H1 (cell line): Measurements from ENCODE around the gene ANKRD2. TPM values are rescaled to one million over a fixed set of nuclear protein-coding genes. Genes with fewer than 3 reads are reported as not detected.
"Not testable (repeated sequence)": the region's sequence is repeated elsewhere in the genome, so short reads cannot be mapped to it uniquely, and the experiment has no call there.

Experiments used
- CTCF ChIA-PET: fragments of 300-600 bp; sonication (Branson Sonifier 250); formaldehyde crosslinking; loops from one replicate; lab custom pipeline; 2021; ENCODE audit not compliant: partially characterized antibody; lab: Charles Lee
- POLR2A ChIA-PET: fragments of 300-600 bp; sonication (Branson Sonifier 250); formaldehyde crosslinking; loops from one replicate; lab custom pipeline; 2021; ENCODE audit warnings: inconsistent platforms; ENCODE audit not compliant: partially characterized antibody; lab: Charles Lee
- DNase-seq, 2 experiments: peaks; one replicate each; pipeline versions ENCODE4 v3.0.0 to v3.0.0-alpha.2; 2010 to 2022; ENCODE audit warnings: low spot score in 2 of 2, low read depth in 1 of 2, mixed read lengths in 1 of 2
- FAIRE-seq: peaks from 2 replicates; lab custom pipeline; 2011; peaks lifted over from hg19 to GRCh38; lab: Jason Lieb, UNC
- H2AFZ ChIP-seq: 2 replicates; pipeline ENCODE4 v1.8.1; 2012; ENCODE audit warnings: low read length, inconsistent platforms
- H2AK5ac ChIP-seq: 2 replicates; pipeline ENCODE4 v1.6.1; 2013; ENCODE audit warnings: low read depth, low read length
- H2BK120ac ChIP-seq: replicated peaks from 2 replicates; pipeline ENCODE3; 2013; ENCODE audit warnings: low read depth, low read length, inconsistent platforms
- H2BK12ac ChIP-seq: 2 replicates; pipeline ENCODE4 v1.6.1; 2013; ENCODE audit warnings: low read depth, low read length
- H2BK15ac ChIP-seq: 2 replicates; pipeline ENCODE4 v1.6.1; 2013; ENCODE audit warnings: low read length
- H2BK20ac ChIP-seq: 2 replicates; pipeline ENCODE4 v1.6.1; 2013; ENCODE audit warnings: low read length
- H2BK5ac ChIP-seq: 2 replicates; pipeline ENCODE4 v1.6.1; 2013; ENCODE audit warnings: low read depth, low read length
- H3K14ac ChIP-seq: 2 replicates; pipeline ENCODE4 v1.6.1; 2013; ENCODE audit warnings: inconsistent platforms; ENCODE audit not compliant: insufficient read length
- H3K18ac ChIP-seq: 2 replicates; pipeline ENCODE4 v1.6.1; 2013; ENCODE audit warnings: low read length; ENCODE audit errors: extremely low read depth
- H3K23ac ChIP-seq: 2 replicates; pipeline ENCODE4 v1.6.1; 2013; ENCODE audit warnings: inconsistent platforms; ENCODE audit not compliant: insufficient read length
- H3K23me2 ChIP-seq: 2 replicates; pipeline ENCODE4 v1.6.1; 2013; ENCODE audit warnings: low read depth, low read length
- H3K27ac ChIP-seq: 2 replicates; pipeline ENCODE4 v1.6.1; 2011; ENCODE audit warnings: low read depth, low read length, inconsistent platforms
- H3K27me3 ChIP-seq, 4 experiments: replicated peaks in 1 of 4; 1 replicate in 1 of 4; 2 replicates in 3 of 4; pipeline versions ENCODE4 v1.6.1 to v1.8.1; 2011 to 2013; ENCODE audit warnings: low read length in 3 of 4, mild to moderate bottlenecking in 3 of 4, inconsistent platforms in 2 of 4, mixed read lengths in 2 of 4, moderate library complexity in 1 of 4; ENCODE audit not compliant: control insufficient read depth in 3 of 4, insufficient read depth in 3 of 4; ENCODE audit errors: extremely low read depth in 1 of 4
- H3K36me3 ChIP-seq, 4 experiments: 2 replicates each; pipeline versions ENCODE4 v1.6.1 to v1.8.1; 2011 to 2013; ENCODE audit warnings: mild to moderate bottlenecking in 4 of 4, low read length in 3 of 4, moderate library complexity in 2 of 4, control low read depth in 1 of 4, inconsistent platforms in 1 of 4; ENCODE audit not compliant: insufficient read depth in 4 of 4, control insufficient read depth in 2 of 4
- H3K4ac ChIP-seq: replicated peaks from 2 replicates; pipeline ENCODE3; 2013; ENCODE audit warnings: low read length, low read depth, mixed read lengths, inconsistent platforms; ENCODE audit not compliant: insufficient read length
- H3K4me1 ChIP-seq, 4 experiments: replicated peaks in 1 of 4; 1 replicate in 1 of 4; 2 replicates in 3 of 4; pipeline versions ENCODE4 v1.6.1 to v1.8.1; 2011 to 2013; ENCODE audit warnings: low read length in 3 of 4, inconsistent platforms in 2 of 4, mixed read lengths in 1 of 4; ENCODE audit not compliant: insufficient read depth in 4 of 4, control insufficient read depth in 3 of 4
- H3K4me2 ChIP-seq, 2 experiments: 2 replicates each; pipeline versions ENCODE4 v1.6.1 to v1.8.1; 2011 to 2013; ENCODE audit warnings: low read depth in 2 of 2, low read length in 2 of 2, control low read depth in 1 of 2, inconsistent platforms in 1 of 2, mild to moderate bottlenecking in 1 of 2; ENCODE audit not compliant: insufficient read depth in 1 of 2
- H3K4me3 ChIP-seq, 4 experiments: fragments of 200-600, 300-600 bp in 1 of 4; sonication (generic), shearing (Covaris generic), sonication (Bioruptor Twin) in 1 of 4; 2 replicates each; pipeline versions ENCODE4 v1.5.1 to v1.8.1; 2011 to 2016; ENCODE audit warnings: low read length in 4 of 4, low read depth in 3 of 4, control low read depth in 2 of 4, inconsistent platforms in 2 of 4, mild to moderate bottlenecking in 2 of 4, mixed read lengths in 1 of 4, moderate library complexity in 1 of 4; ENCODE audit not compliant: insufficient read depth in 2 of 4; ENCODE audit errors: extremely low read depth in 1 of 4
- H3K56ac ChIP-seq: replicated peaks from 2 replicates; pipeline ENCODE3; 2013; ENCODE audit warnings: low read depth, mild to moderate bottlenecking, mixed read lengths, low read length, inconsistent platforms; ENCODE audit not compliant: insufficient read length
- H3K79me1 ChIP-seq: 2 replicates; pipeline ENCODE4 v1.6.1; 2013; ENCODE audit warnings: low read depth, low read length, control low read depth
- H3K79me2 ChIP-seq, 2 experiments: 2 replicates each; pipeline versions ENCODE4 v1.6.1 to v1.8.1; 2012 to 2013; ENCODE audit warnings: low read length in 2 of 2, mild to moderate bottlenecking in 2 of 2, inconsistent platforms in 1 of 2; ENCODE audit not compliant: insufficient read depth in 2 of 2, control insufficient read depth in 1 of 2
- H3K9ac ChIP-seq, 4 experiments: replicated peaks in 1 of 4; 1 replicate in 1 of 4; 2 replicates in 3 of 4; pipeline versions ENCODE4 v1.6.1 to v1.8.1; 2011 to 2013; ENCODE audit warnings: low read depth in 3 of 4, low read length in 3 of 4, control low read depth in 2 of 4, mild to moderate bottlenecking in 2 of 4, moderate library complexity in 2 of 4, inconsistent platforms in 1 of 4; ENCODE audit errors: extremely low read depth in 1 of 4
- H3K9me3 ChIP-seq, 2 experiments: 2 replicates each; pipeline versions ENCODE4 v1.6.1 to v1.8.1; 2012 to 2013; ENCODE audit warnings: mild to moderate bottlenecking in 2 of 2, moderate library complexity in 2 of 2, control low read depth in 1 of 2, inconsistent platforms in 1 of 2, low read depth in 1 of 2, low read length in 1 of 2, mixed read lengths in 1 of 2; ENCODE audit not compliant: insufficient read depth in 2 of 2
- H4K20me1 ChIP-seq, 2 experiments: replicated peaks in 1 of 2; 2 replicates each; pipeline versions ENCODE3 to v1.8.1; 2011 to 2013; ENCODE audit warnings: inconsistent platforms in 2 of 2, low read length in 2 of 2, mild to moderate bottlenecking in 1 of 2; ENCODE audit not compliant: insufficient read depth in 2 of 2, control insufficient read depth in 1 of 2
- H4K5ac ChIP-seq: 2 replicates; pipeline ENCODE4 v1.6.1; 2013; ENCODE audit warnings: low read length, low read depth, mixed read lengths, inconsistent platforms; ENCODE audit not compliant: insufficient read length
- H4K8ac ChIP-seq: 2 replicates; pipeline ENCODE4 v1.8.0; 2013; ENCODE audit warnings: mild to moderate bottlenecking, moderate library complexity, low read length, inconsistent platforms; ENCODE audit not compliant: insufficient read depth; ENCODE audit errors: extremely low read depth
- H4K91ac ChIP-seq: replicated peaks from 2 replicates; pipeline ENCODE3; 2013; ENCODE audit warnings: low read length, mixed read lengths, inconsistent platforms; ENCODE audit not compliant: insufficient read length
- WGBS, 2 experiments: shearing (Covaris generic) in 1 of 2; methylation state at CpG; one replicate each; pipeline versions ENCODE4 v1.1.6 to v1.1.7; 2013 to 2015; ENCODE audit warnings: low lambda C conversion rate in 2 of 2, mixed read lengths in 2 of 2, inconsistent platforms in 1 of 2, low coverage in 1 of 2, missing lambda C conversion rate in 1 of 2; ENCODE audit not compliant: insufficient replicate concordance in 2 of 2, insufficient coverage in 1 of 2, insufficient read length in 1 of 2; ENCODE audit errors: extremely low coverage in 1 of 2, missing lambda C conversion rate in 1 of 2; 5-methylcytosine and 5-hydroxymethylcytosine counted together
- polyA plus RNA-seq, 7 experiments: library from polyadenylated mRNA; depleted of rRNA in 3 of 7; stranded (reverse) in 5 of 7; unstranded in 2 of 7; fragments of >200 nt in 5 of 7; fragments of 200-250 nt in 2 of 7; gene quantifications; 1 replicate in 5 of 7; 2 replicates in 1 of 7; 4 replicates in 1 of 7; pipeline versions ENCODE4 v1.2.1 to v1.2.3, GENCODE V29; 2011 to 2013; ENCODE audit warnings: missing spikeins in 2 of 7, mixed read lengths in 2 of 7
- total RNA-seq: library from RNA; stranded (reverse); fragmentation: NEBNext Ultra II Directional; extraction: Animal tissue kit (Norgen Biotek cat#: 25700); gene quantifications from 2 replicates; pipeline ENCODE4 v1.2.1, GENCODE V29; 2021

ANKRD2 gene
- total and polyA plus RNA-seq, 2 of the 8 experiments (the other 6 are each of a cell fraction or from before 2014, with no cell fraction given), result not detected

GRCh38 chr10:97528876-97529275, 43.7 kb upstream of the ANKRD2 start:
- DNase-seq, result not testable (repeated sequence)

More at GRCh38 chr10:97528876-97529275, 43.7 kb upstream of the ANKRD2 start:
- H3K27ac ChIP-seq, H4K91ac ChIP-seq, POLR2A ChIA-PET, H4K8ac ChIP-seq, H3K4me2 ChIP-seq, H3K36me3 ChIP-seq, H2BK15ac ChIP-seq, H3K9me3 ChIP-seq, H3K23ac ChIP-seq, H2AK5ac ChIP-seq, H3K79me1 ChIP-seq, H2BK20ac ChIP-seq, H3K14ac ChIP-seq, FAIRE-seq, H3K18ac ChIP-seq, H2BK120ac ChIP-seq, H2AFZ ChIP-seq, H3K23me2 ChIP-seq, H4K5ac ChIP-seq, H3K27me3 ChIP-seq, H4K20me1 ChIP-seq, H3K4ac ChIP-seq, H2BK5ac ChIP-seq, H3K9ac ChIP-seq, H3K79me2 ChIP-seq, H2BK12ac ChIP-seq, H3K4me3 ChIP-seq, H3K56ac ChIP-seq: not testable (repeated sequence)
- 100% methylated on average over 4 of the region's 29 CpGs; no CpG with 5 or more reads in 1 of the 2 experiments for WGBS, 2 experiments
- CTCF ChIA-PET, result interaction anchor here (14.7 kb wide), 1 partner anchor 24 kb away, joined by 388 read pairs; no protein-coding TSS in a partner anchor
- peaks cover 0 to 11% (median 6%) of the 10 kb centered on the region in 4 experiments; a peak in 4 of 7 replicates for H3K4me1 ChIP-seq
